A673 (cell line): Measurements from ENCODE around the gene ISM2.

ENCODE experiments used
- CTCF ChIP-seq: fragments of 300-800, 200-600 bp; sonication (generic); conservative IDR thresholded peaks from 2 replicates; pipeline ENCODE4 v1.5.1; 2017; ENCODE audit warnings: low read depth, mild to moderate bottlenecking, antibody characterized with exemption, low read length, moderate library complexity, mixed read lengths
- EZH2 ChIP-seq: fragments of 200-600 bp; sonication (generic); IDR thresholded peaks from 2 replicates; pipeline ENCODE4 v1.6.1; 2017; ENCODE audit warnings: borderline replicate concordance, low read depth, mild to moderate bottlenecking, mixed read lengths, antibody characterized with exemption, low read length; ENCODE audit not compliant: poor library complexity, severe bottlenecking

GRCh38 chr14:77457115-77457521 lies 41.5 kb downstream of the ISM2 start:
- TF ChIP-seq CTCF (no peak), EZH2 (no peak)
